HEK293 (cell line): ENCODE data around the gene SAMD4A.

Experiments used
- CTCF ChIA-PET: fragments of 350-600 bp; formaldehyde crosslinking; extraction: SDS; loops from one replicate; lab custom pipeline; 2021; ENCODE audit warnings: antibody characterized with exemption; lab: Yijun Ruan, JAX
- POLR2A ChIA-PET: fragments of 300-600 bp; formaldehyde crosslinking; extraction: SDS; loops from one replicate; lab custom pipeline; 2020; ENCODE audit warnings: antibody characterized with exemption, inconsistent platforms; lab: Yijun Ruan, JAX
- H3K27ac ChIP-seq: fragments of 200-500 bp; sonication (Bioruptor generic); 2 replicates; pipeline ENCODE4 v1.5.1; 2014; ENCODE audit warnings: low read depth, low read length, control low read depth, inconsistent platforms; ENCODE audit errors: extremely low read depth
- H3K36me3 ChIP-seq, 2 experiments: fragments of 200-500 bp in 1 of 2; sonication (Bioruptor generic) in 1 of 2; 1 replicate in 1 of 2; 2 replicates in 1 of 2; pipeline ENCODE4 v1.5.1; 2014 to 2017; ENCODE audit warnings: inconsistent platforms in 2 of 2, low read length in 2 of 2; ENCODE audit not compliant: control insufficient read depth in 2 of 2, insufficient read depth in 1 of 2
- H3K4me1 ChIP-seq: fragments of 200-500 bp; sonication (Bioruptor generic); 2 replicates; pipeline ENCODE4 v1.5.1; 2014; ENCODE audit warnings: mild to moderate bottlenecking, low read length, inconsistent platforms; ENCODE audit not compliant: control insufficient read depth, insufficient read depth
- H3K4me3 ChIP-seq: 2 replicates; pipeline ENCODE4 v1.5.1; 2011; ENCODE audit warnings: low read depth, mild to moderate bottlenecking, control low read depth, low read length, moderate library complexity
- H3K9me3 ChIP-seq: fragments of 200-500 bp; sonication (Bioruptor generic); 2 replicates; pipeline ENCODE4 v1.5.1; 2014; ENCODE audit warnings: low read depth, low read length, inconsistent platforms; ENCODE audit not compliant: control insufficient read depth, insufficient read depth
- KLF7 ChIP-seq: fragments of 450-650 bp; formaldehyde crosslinking; IDR thresholded peaks from 2 replicates; pipeline ENCODE4 v1.5.1; 2016; ENCODE audit warnings: missing biosample characterization, missing genetic modification characterization, borderline replicate concordance
- MYNN ChIP-seq: fragments of 450-650 bp; formaldehyde crosslinking; IDR thresholded peaks from 2 replicates; pipeline ENCODE4 v1.5.1; 2016; ENCODE audit warnings: missing biosample characterization, missing genetic modification characterization, borderline replicate concordance
- YY1 ChIP-seq: fragments of 450-650 bp; formaldehyde crosslinking; IDR thresholded peaks from 2 replicates; pipeline ENCODE4 v1.5.1; 2018; ENCODE audit warnings: missing biosample characterization, missing genetic modification characterization
- ZBTB11 ChIP-seq: fragments of 450-650 bp; formaldehyde crosslinking; conservative IDR thresholded peaks from 2 replicates; pipeline ENCODE4 v1.5.1; 2016; ENCODE audit warnings: low read depth, missing biosample characterization, missing genetic modification characterization
- ZFP3 ChIP-seq: fragments of 450-650 bp; formaldehyde crosslinking; IDR thresholded peaks from 2 replicates; pipeline ENCODE4 v1.5.1; 2016; ENCODE audit warnings: low read depth, missing biosample characterization, missing genetic modification characterization
- ZFP37 ChIP-seq: fragments of 450-650 bp; formaldehyde crosslinking; IDR thresholded peaks from 2 replicates; pipeline ENCODE4 v1.5.1; 2016; ENCODE audit warnings: missing biosample characterization, missing genetic modification characterization
- ZNF140 ChIP-seq: fragments of 450-650 bp; formaldehyde crosslinking; IDR thresholded peaks from 2 replicates; pipeline ENCODE4 v1.5.1; 2016; ENCODE audit warnings: missing biosample characterization, missing genetic modification characterization
- ZNF16 ChIP-seq: fragments of 450-650 bp; formaldehyde crosslinking; IDR thresholded peaks from 2 replicates; pipeline ENCODE4 v1.5.1; 2016; ENCODE audit warnings: low read depth, missing biosample characterization, missing genetic modification characterization
- ZNF24 ChIP-seq: fragments of 450-650 bp; formaldehyde crosslinking; IDR thresholded peaks from 2 replicates; pipeline ENCODE4 v1.5.1; 2016; ENCODE audit warnings: missing biosample characterization, missing genetic modification characterization
- ZNF280D ChIP-seq: fragments of 450-650 bp; formaldehyde crosslinking; IDR thresholded peaks from 2 replicates; pipeline ENCODE4 v1.5.1; 2016; ENCODE audit warnings: missing biosample characterization, missing genetic modification characterization
- ZNF37A ChIP-seq: fragments of 450-650 bp; IDR thresholded peaks from 2 replicates; pipeline ENCODE4 v1.5.1; 2018; ENCODE audit warnings: missing biosample characterization, missing genetic modification characterization
- ZNF48 ChIP-seq: fragments of 450-650 bp; formaldehyde crosslinking; IDR thresholded peaks from 2 replicates; pipeline ENCODE4 v1.5.1; 2016; ENCODE audit warnings: missing biosample characterization, missing genetic modification characterization
- ZNF629 ChIP-seq: fragments of 450-650 bp; formaldehyde crosslinking; IDR thresholded peaks from 2 replicates; pipeline ENCODE4 v1.5.1; 2017; ENCODE audit warnings: missing biosample characterization, missing genetic modification characterization
- ZNF658 ChIP-seq: fragments of 450-650 bp; formaldehyde crosslinking; IDR thresholded peaks from 2 replicates; pipeline ENCODE4; 2016; ENCODE audit warnings: missing biosample characterization, missing genetic modification characterization
- ZNF768 ChIP-seq: fragments of 450-650 bp; formaldehyde crosslinking; IDR thresholded peaks from 2 replicates; pipeline ENCODE4 v1.5.1; 2018; ENCODE audit warnings: missing biosample characterization, mild to moderate bottlenecking, missing genetic modification characterization
- ZXDB ChIP-seq: fragments of 450-650 bp; formaldehyde crosslinking; IDR thresholded peaks from 2 replicates; pipeline ENCODE4 v1.5.1; 2016; ENCODE audit warnings: missing biosample characterization, missing genetic modification characterization
- TF ChIP-seq, protein P1 (sequence below): fragments of 450-650 bp; formaldehyde crosslinking; IDR thresholded peaks from 2 replicates; pipeline ENCODE4 v1.5.1; 2016; ENCODE audit warnings: missing biosample characterization, missing genetic modification characterization
- TF ChIP-seq, protein P2 (sequence below): fragments of 450-650 bp; formaldehyde crosslinking; IDR thresholded peaks from 2 replicates; pipeline ENCODE4 v1.5.1; 2016; ENCODE audit warnings: missing biosample characterization, missing genetic modification characterization

The SAMD4A gene

DNA sequence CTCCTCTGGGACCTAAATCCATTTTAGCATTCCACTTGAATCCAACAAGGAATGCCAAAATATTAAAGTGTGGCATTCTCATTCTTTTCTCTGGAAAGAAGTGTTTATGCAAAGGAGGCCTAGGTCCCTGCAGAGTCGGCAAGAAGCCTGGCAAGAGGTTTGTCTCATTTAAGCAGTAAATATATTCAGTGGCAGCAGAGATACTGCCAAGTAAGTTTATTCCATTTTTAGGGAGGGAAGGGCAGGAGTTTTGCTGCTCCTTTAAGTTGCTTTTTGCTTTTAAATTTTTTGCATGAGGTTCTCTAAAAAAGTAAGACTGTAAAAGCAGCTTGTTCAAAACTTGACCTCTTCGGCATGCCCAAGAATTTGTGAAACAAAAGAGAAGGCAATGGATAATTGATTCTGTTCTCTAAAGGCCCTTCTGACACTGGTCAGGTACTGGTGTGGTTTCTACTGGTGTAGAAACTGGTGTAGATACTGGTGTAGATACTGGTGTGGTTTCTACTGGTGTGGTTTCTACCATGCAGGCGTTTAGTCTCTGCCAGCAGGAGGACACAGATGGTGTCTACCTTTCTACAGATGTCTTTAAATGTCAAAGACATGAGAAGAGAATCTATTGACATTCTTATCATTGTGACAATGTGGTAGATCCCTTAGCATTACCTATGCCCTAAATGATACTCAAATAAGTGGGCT is 107.3 kb downstream of the SAMD4A start (continued):
- TF ChIP-seq ZBTB11 (tag by site-specific recombination): no peak
- no peak for TF ChIP-seq ZNF16
- TF ChIP-seq ZXDB (tag by site-specific recombination): no peak
- TF ChIP-seq ZNF280D: no peak
- no peak for TF ChIP-seq ZFP37 (tag by site-specific recombination)
- no peak for TF ChIP-seq ZNF48 (tag by site-specific recombination)
- no peak for TF ChIP-seq ZNF24 (tag by site-specific recombination)
- no peak for TF ChIP-seq ZNF629
- TF ChIP-seq KLF7 (tag by site-specific recombination): no peak
- no peak for TF ChIP-seq ZNF658 (tag by site-specific recombination)
- TF ChIP-seq MYNN: no peak
- TF ChIP-seq ZFP3 (tag by site-specific recombination): no peak
- no peak for TF ChIP-seq ZNF37A (tag by site-specific recombination)
- no peak for TF ChIP-seq ZNF768 (tag by site-specific recombination)
- TF ChIP-seq, protein P1, sequence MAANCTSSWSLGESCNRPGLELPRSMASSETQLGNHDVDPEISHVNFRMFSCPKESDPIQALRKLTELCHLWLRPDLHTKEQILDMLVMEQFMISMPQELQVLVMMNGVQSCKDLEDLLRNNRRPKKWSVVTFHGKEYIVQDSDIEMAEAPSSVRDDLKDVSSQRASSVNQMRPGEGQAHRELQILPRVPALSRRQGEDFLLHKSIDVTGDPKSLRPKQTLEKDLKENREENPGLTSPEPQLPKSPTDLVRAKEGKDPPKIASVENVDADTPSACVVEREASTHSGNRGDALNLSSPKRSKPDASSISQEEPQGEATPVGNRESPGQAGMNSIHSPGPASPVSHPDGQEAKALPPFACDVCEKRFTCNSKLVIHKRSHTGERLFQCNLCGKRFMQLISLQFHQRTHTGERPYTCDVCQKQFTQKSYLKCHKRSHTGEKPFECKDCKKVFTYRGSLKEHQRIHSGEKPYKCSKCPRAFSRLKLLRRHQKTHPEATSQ (tag by site-specific recombination): no peak

GRCh38 chr14:54675236-54676128 is 108.6 kb downstream of the SAMD4A start:
- no peaks in the 10 kb centered on the region for H3K9me3 ChIP-seq
- H3K27ac ChIP-seq: no peak overlapping the region
- H3K36me3 ChIP-seq: no peaks in the 10 kb centered on the region
- POLR2A ChIA-PET: no interaction called here
- CTCF ChIA-PET: interaction anchor here (0.6 to 0.7 kb wide), 2 partner anchors 20 to 111 kb away, joined by 3 read pairs; no protein-coding TSS in a partner anchor
- H3K4me3 ChIP-seq: no peak overlapping the region
- peaks cover 24% of the 10 kb centered on the region for H3K4me1 ChIP-seq
- TF ChIP-seq, protein P2, sequence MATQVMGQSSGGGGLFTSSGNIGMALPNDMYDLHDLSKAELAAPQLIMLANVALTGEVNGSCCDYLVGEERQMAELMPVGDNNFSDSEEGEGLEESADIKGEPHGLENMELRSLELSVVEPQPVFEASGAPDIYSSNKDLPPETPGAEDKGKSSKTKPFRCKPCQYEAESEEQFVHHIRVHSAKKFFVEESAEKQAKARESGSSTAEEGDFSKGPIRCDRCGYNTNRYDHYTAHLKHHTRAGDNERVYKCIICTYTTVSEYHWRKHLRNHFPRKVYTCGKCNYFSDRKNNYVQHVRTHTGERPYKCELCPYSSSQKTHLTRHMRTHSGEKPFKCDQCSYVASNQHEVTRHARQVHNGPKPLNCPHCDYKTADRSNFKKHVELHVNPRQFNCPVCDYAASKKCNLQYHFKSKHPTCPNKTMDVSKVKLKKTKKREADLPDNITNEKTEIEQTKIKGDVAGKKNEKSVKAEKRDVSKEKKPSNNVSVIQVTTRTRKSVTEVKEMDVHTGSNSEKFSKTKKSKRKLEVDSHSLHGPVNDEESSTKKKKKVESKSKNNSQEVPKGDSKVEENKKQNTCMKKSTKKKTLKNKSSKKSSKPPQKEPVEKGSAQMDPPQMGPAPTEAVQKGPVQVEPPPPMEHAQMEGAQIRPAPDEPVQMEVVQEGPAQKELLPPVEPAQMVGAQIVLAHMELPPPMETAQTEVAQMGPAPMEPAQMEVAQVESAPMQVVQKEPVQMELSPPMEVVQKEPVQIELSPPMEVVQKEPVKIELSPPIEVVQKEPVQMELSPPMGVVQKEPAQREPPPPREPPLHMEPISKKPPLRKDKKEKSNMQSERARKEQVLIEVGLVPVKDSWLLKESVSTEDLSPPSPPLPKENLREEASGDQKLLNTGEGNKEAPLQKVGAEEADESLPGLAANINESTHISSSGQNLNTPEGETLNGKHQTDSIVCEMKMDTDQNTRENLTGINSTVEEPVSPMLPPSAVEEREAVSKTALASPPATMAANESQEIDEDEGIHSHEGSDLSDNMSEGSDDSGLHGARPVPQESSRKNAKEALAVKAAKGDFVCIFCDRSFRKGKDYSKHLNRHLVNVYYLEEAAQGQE (tag by site-specific recombination): peak; percentile 74
- TF ChIP-seq ZNF140 (tag by site-specific recombination): no peak
- no peak for TF ChIP-seq YY1
